ENCODE data around the gene EDRF1. TPM values are rescaled to one million over a fixed set of nuclear protein-coding genes. Genes with fewer than 3 reads are reported as not detected.

The EDRF1 gene
- total RNA-seq, 4 donors from 2014 or later: 20.1 to 29.0 (median 24.3) TPM

DNA sequence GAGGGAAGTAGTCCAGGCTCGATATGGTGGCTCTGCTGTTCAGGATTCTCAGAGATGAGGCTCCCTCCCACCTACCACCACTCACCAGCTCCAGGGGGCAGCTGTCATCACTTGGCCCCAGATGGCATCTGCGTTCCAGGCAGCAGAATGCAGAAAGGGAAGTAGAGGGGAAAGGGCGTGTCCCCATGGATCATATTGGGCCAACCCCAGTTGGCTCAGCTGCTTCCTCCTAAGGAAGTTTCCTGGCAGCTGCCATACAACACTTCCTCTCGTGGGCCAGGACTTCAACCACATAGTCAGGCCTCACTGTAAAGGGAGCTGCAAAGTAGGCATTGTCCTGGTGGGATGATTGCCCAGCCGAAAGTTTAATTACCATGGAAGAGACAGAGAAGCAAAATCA lies 34.9 kb upstream of the EDRF1 start:
- H3K27ac ChIP-seq: no peak overlapping the region
- WGBS, 2 donors: 54 to 62% methylated on average over 5 of the region's 5 CpGs

DNA sequence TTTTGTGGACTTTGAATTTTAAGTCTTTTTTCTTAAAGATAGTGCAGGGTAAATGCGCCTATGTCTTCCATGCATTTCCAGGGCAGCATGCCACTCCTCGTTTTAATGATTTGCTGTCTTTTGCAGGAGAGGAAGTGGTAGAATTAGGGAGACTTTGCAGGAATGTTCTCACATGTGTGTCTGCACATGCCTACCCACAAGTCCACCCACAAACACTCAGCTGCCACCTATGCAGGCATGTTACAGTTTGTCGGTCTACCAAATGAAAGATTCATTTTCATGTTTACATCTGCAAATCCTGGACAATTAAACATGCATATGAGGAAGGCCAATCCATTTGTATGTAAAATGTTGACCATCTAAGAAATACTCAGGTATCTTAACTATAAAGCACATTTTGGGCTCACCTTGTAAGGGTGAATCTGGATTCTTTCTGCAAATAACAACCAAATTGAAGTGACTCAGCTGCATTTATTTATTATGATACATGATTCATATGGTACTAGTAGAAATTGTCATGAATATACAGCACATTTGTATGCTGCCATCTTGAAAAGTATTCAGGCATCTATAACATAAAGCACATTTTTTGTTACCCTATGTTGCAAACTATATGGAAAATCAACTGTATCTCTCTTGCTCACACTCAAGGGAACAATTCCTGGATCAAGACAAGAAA lies 31.9 kb upstream of the EDRF1 start:
- no peak for DNase-seq (ENCODE audit: low spot score in 2 of 2)
- 74% methylated on average over 3 of the region's 3 CpGs for WGBS, 2 donors
- H3K27ac ChIP-seq: no peak overlapping the region
- H3K27me3 ChIP-seq: peaks cover 0 to 3% of the 10 kb centered on the region in 2 donors
- H3K36me3 ChIP-seq: no peaks in the 10 kb centered on the region
- H3K9me3 ChIP-seq: no peaks in the 10 kb centered on the region
- TF ChIP-seq, protein P1, sequence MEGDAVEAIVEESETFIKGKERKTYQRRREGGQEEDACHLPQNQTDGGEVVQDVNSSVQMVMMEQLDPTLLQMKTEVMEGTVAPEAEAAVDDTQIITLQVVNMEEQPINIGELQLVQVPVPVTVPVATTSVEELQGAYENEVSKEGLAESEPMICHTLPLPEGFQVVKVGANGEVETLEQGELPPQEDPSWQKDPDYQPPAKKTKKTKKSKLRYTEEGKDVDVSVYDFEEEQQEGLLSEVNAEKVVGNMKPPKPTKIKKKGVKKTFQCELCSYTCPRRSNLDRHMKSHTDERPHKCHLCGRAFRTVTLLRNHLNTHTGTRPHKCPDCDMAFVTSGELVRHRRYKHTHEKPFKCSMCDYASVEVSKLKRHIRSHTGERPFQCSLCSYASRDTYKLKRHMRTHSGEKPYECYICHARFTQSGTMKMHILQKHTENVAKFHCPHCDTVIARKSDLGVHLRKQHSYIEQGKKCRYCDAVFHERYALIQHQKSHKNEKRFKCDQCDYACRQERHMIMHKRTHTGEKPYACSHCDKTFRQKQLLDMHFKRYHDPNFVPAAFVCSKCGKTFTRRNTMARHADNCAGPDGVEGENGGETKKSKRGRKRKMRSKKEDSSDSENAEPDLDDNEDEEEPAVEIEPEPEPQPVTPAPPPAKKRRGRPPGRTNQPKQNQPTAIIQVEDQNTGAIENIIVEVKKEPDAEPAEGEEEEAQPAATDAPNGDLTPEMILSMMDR (IDR thresholded peaks at IDR 0.05): no peak
- no peak for TF ChIP-seq POLR2A (IDR thresholded peaks at IDR 0.05)
- no peak for TF ChIP-seq EP300 (IDR thresholded peaks at IDR 0.05)
- peaks cover 0 to 10% (median 0%) of the 10 kb centered on the region in 4 donors for H3K4me1 ChIP-seq
- no peak overlapping the region for H3K4me3 ChIP-seq

More for the DNA sequence above, 34.9 kb upstream of the EDRF1 start:
- Histone ChIP-seq H3K27me3 (no peaks in the 10 kb centered on the region), H3K4me3 (no peak overlapping the region), H3K9me3 (no peaks in the 10 kb centered on the region), H3K4me1 (peaks cover 0 to under 1% (median 0%) of the 10 kb centered on the region in 4 donors), H3K36me3 (no peaks in the 10 kb centered on the region)
- no peak for DNase-seq (ENCODE audit: low spot score in 2 of 2)
- TF ChIP-seq, protein P1 (IDR thresholded peaks at IDR 0.05): no peak

DNA sequence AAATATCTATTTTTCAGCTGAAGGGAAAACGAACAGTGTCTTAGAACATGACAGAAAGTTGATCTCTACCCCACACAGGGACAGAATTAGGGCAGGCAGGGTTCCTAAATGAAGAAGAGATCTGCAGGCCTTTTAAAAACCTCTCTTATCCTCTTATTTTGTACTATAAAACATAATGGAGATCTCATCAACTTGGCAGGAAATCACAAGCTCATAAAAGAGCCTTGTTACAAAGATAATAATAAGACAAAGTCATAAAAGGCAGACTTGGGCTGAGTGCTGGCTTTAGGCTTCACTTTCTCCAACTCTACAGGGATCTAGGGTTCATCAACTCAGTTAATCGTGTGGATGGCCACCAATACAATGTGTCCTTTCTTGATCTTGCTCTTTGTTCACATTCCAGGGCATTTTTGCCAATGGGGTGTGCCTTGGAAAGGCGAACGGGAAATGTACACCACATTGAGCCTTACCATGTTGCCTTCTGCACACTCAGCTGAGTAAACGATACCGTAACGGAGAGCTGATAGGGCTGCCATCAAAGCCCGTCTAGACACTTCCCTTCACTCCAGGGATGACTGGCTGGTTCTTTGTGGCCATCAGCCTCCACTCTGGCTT lies 29.4 kb upstream of the EDRF1 start:
- Histone ChIP-seq H3K9me3 (no peaks in the 10 kb centered on the region), H3K36me3 (no peaks in the 10 kb centered on the region), H3K4me3 (no peak overlapping the region), H3K4me1 (peaks cover 0 to 10% (median 0%) of the 10 kb centered on the region in 4 donors), H3K27me3 (peaks cover 0 to 3% of the 10 kb centered on the region in 2 donors), H3K27ac (no peak overlapping the region)
- TF ChIP-seq, protein P1 (IDR thresholded peaks at IDR 0.05): no peak
- TF ChIP-seq EP300 (IDR thresholded peaks at IDR 0.05): no peak
- no peak for TF ChIP-seq POLR2A (IDR thresholded peaks at IDR 0.05)
- WGBS, 2 donors: 31 to 47% methylated on average over 8 of the region's 8 CpGs
- no peak for DNase-seq (ENCODE audit: low spot score in 2 of 2)

DNA sequence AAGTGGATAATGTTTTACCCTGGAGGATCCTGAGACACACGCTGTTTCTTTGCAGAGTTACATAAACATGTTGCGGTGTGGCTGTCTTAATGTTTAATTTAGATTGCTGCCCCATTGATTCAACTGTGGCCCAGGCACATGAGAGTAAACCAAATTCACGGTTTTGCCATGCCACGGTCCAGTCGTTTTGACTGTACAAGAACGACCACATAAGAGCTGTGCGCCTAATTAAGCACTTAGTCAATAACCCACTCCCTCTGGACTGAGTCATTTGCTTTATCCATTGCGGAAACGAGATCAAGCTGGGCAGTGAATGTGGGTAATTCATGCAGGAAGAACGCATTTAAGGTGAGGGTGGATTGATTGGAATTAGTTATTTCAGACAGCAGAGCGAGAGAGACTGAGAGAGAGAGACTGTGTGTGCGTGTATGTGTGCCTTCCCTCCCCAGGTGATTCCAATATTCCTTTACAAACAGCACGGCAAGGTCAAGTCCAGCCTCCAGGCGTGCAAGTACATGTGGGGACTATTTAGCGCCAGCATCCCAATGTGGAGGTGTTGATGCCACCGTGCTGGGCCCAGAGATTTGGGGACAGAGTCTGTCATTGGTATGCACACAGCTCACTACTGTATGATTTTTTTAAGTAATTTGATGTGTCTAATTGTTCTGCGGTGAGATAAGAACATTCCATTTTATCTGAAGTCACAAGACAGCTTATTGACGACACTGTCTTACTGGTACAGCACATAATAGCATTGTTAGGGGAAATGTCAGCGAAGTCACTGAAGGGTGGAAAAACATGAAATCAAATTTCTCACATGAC lies 28.1 kb upstream of the EDRF1 start:
- H3K27ac ChIP-seq: no peak overlapping the region
- peaks cover 0 to 3% of the 10 kb centered on the region in 2 donors for H3K27me3 ChIP-seq
- TF ChIP-seq, protein P1 (IDR thresholded peaks at IDR 0.05): no peak
- no peak for TF ChIP-seq EP300 (IDR thresholded peaks at IDR 0.05)
- no peak for TF ChIP-seq POLR2A (IDR thresholded peaks at IDR 0.05)
- DNase-seq (ENCODE audit: low spot score in 2 of 2): no peak
- H3K4me1 ChIP-seq: peaks cover 0 to 10% (median 0%) of the 10 kb centered on the region in 4 donors
- no peaks in the 10 kb centered on the region for H3K36me3 ChIP-seq
- H3K9me3 ChIP-seq: no peaks in the 10 kb centered on the region
- no peak overlapping the region for H3K4me3 ChIP-seq
- WGBS, 2 donors: 77 to 80% methylated on average over 19 of the region's 19 CpGs
